ENCODE data around the gene LAMB2. TPM values are rescaled to one million over a fixed set of nuclear protein-coding genes. Genes with fewer than 3 reads are reported as not detected.
A peak's percentile ranks its signal among the peaks of the same experiment; 100 is the strongest.

LAMB2 gene
- total and polyA plus RNA-seq, 10 of the 15 experiments (the other 5 are each of a cell fraction or from before 2014, with no cell fraction given) = 0.13 to 3.2 (median 0.64) TPM; not detected in 3

GRCh38 chr3:49170744-49171118, 37.9 kb upstream of the LAMB2 start:
- Histone ChIP-seq H3K9me3 (replicated peaks; ENCODE audit: control insufficient read depth, insufficient read depth, low read length) (peaks cover 2% of the 10 kb centered on the region; the same call in 2 of the 3 replicates), H3K27ac (ENCODE audit: control insufficient read depth, insufficient read depth) (no peak overlapping the region), H3K9ac (ENCODE audit: control insufficient read depth, insufficient read depth, low read length) (no peak overlapping the region), H3K79me2 (ENCODE audit: control insufficient read depth, insufficient read depth, low read length) (peaks cover 8% of the 10 kb centered on the region), H4K20me1 (ENCODE audit: control insufficient read depth, insufficient read depth) (no peaks in the 10 kb centered on the region), H3K4me3 (peak overlapping the region; percentile 74; the same call in 1 of the 2 replicates), H3K27me3 (replicated peaks in 1 of 2; ENCODE audit: control insufficient read depth in 2 of 2, insufficient read depth in 2 of 2, low read length in 1 of 2) (no peaks in the 10 kb centered on the region), H3K36me3 (ENCODE audit: control insufficient read depth in 2 of 2, insufficient read depth in 2 of 2, low read length in 1 of 2) (no peaks in the 10 kb centered on the region), H3K4me1 (ENCODE audit: control insufficient read depth, insufficient read depth, low read length) (peaks cover 5% of the 10 kb centered on the region), H3K4me2 (ENCODE audit: control insufficient read depth, insufficient read depth) (peak overlapping the region; percentile 95; the same call in 1 of the 2 replicates), H2AFZ (ENCODE audit: control insufficient read depth, low read depth, low read length) (peak overlapping the region; percentile 92)
- DNase-seq (ENCODE audit: low read depth, low spot score) (no peak), ATAC-seq (peak; percentile 10), FAIRE-seq (no peak)
- in situ Hi-C loops (cut with MboI) (no loop called here), intact Hi-C loops (cut with micrococcal nuclease; ENCODE audit: unreplicated experiment) (loop anchor here (1.0 kb wide), 1 partner anchor 279 kb away; no protein-coding TSS in a partner anchor)
- CTCF ChIA-PET = interaction anchor here (0.6 to 5.9 kb wide), 19 partner anchors 10 to 369 kb away, joined by 3 to 59 read pairs (median 5); partner anchors contain the start of genes NICN1 and USP4
- RAD21 ChIA-PET (ENCODE audit: unreplicated experiment) = interaction anchor here (0.6 to 1.9 kb wide), 9 partner anchors 10 to 283 kb away, joined by 3 to 17 read pairs (median 3); partner anchors contain the start of genes RHOA, USP4 and WDR6
- POLR2A ChIA-PET = interaction anchor here (0.5 to 2.1 kb wide), 4 partner anchors 11 to 777 kb away, joined by 3 to 6 read pairs (median 4); no protein-coding TSS in a partner anchor
- WGBS (ENCODE audit: insufficient coverage, insufficient replicate concordance, low lambda C conversion rate, missing lambda C conversion rate) = 0% methylated on average over 1 of the region's 1 CpG
- TF ChIP-seq SP1 (IDR thresholded peaks at IDR 0.05; ENCODE audit: low read depth, low read length) (no peak), IKZF1 (conservative IDR thresholded peaks at IDR 0.05) (no peak), POU2F2 (IDR thresholded peaks at IDR 0.05; ENCODE audit: borderline replicate concordance, low read depth, low read length) (no peak), TCF3 (IDR thresholded peaks at IDR 0.05; ENCODE audit: borderline replicate concordance, insufficient read depth, low read depth, low read length) (no peak), BCL3 (IDR thresholded peaks at IDR 0.05; ENCODE audit: borderline replicate concordance, insufficient read depth, low read depth, low read length, poor library complexity, severe bottlenecking) (no peak), ZBED1 (IDR thresholded peaks at IDR 0.05; ENCODE audit: borderline replicate concordance) (no peak), USF2 (IDR thresholded peaks at IDR 0.05; ENCODE audit: borderline replicate concordance, low read depth, low read length) (no peak), CHD4 (IDR thresholded peaks at IDR 0.05) (no peak)
- no TSS peak for BruUV-seq (replicated peaks)
- SMC1A ChIA-PET (ENCODE audit: uncharacterized antibody, unreplicated experiment) = interaction anchor here (1.4 kb wide), 2 partner anchors 279 to 290 kb away, joined by 3 to 14 read pairs; no protein-coding TSS in a partner anchor
